H1 (cell line): ENCODE data around the gene MORF4L1. TPM values are rescaled to one million over a fixed set of nuclear protein-coding genes. Genes with fewer than 3 reads are reported as not detected.

Experiments used
- CTCF ChIA-PET: fragments of 300-600 bp; sonication (Branson Sonifier 250); formaldehyde crosslinking; loops from one replicate; lab custom pipeline; 2021; ENCODE audit not compliant: partially characterized antibody; lab: Charles Lee
- POLR2A ChIA-PET: fragments of 300-600 bp; sonication (Branson Sonifier 250); formaldehyde crosslinking; loops from one replicate; lab custom pipeline; 2021; ENCODE audit warnings: inconsistent platforms; ENCODE audit not compliant: partially characterized antibody; lab: Charles Lee
- DNase-seq, 2 experiments: peaks; one replicate each; pipeline versions ENCODE4 v3.0.0 to v3.0.0-alpha.2; 2010 to 2022; ENCODE audit warnings: low spot score in 2 of 2, low read depth in 1 of 2, mixed read lengths in 1 of 2
- FAIRE-seq: peaks from 2 replicates; lab custom pipeline; 2011; peaks lifted over from hg19 to GRCh38; lab: Jason Lieb, UNC
- H2AFZ ChIP-seq: 2 replicates; pipeline ENCODE4 v1.8.1; 2012; ENCODE audit warnings: low read length, inconsistent platforms
- H2AK5ac ChIP-seq: 2 replicates; pipeline ENCODE4 v1.6.1; 2013; ENCODE audit warnings: low read depth, low read length
- H2BK120ac ChIP-seq: replicated peaks from 2 replicates; pipeline ENCODE3; 2013; ENCODE audit warnings: low read depth, low read length, inconsistent platforms
- H2BK12ac ChIP-seq: 2 replicates; pipeline ENCODE4 v1.6.1; 2013; ENCODE audit warnings: low read depth, low read length
- H2BK15ac ChIP-seq: 2 replicates; pipeline ENCODE4 v1.6.1; 2013; ENCODE audit warnings: low read length
- H2BK20ac ChIP-seq: 2 replicates; pipeline ENCODE4 v1.6.1; 2013; ENCODE audit warnings: low read length
- H2BK5ac ChIP-seq: 2 replicates; pipeline ENCODE4 v1.6.1; 2013; ENCODE audit warnings: low read depth, low read length
- H3K14ac ChIP-seq: 2 replicates; pipeline ENCODE4 v1.6.1; 2013; ENCODE audit warnings: inconsistent platforms; ENCODE audit not compliant: insufficient read length
- H3K18ac ChIP-seq: 2 replicates; pipeline ENCODE4 v1.6.1; 2013; ENCODE audit warnings: low read length; ENCODE audit errors: extremely low read depth
- H3K23ac ChIP-seq: 2 replicates; pipeline ENCODE4 v1.6.1; 2013; ENCODE audit warnings: inconsistent platforms; ENCODE audit not compliant: insufficient read length
- H3K23me2 ChIP-seq: 2 replicates; pipeline ENCODE4 v1.6.1; 2013; ENCODE audit warnings: low read depth, low read length
- H3K27ac ChIP-seq: 2 replicates; pipeline ENCODE4 v1.6.1; 2011; ENCODE audit warnings: low read depth, low read length, inconsistent platforms
- H3K27me3 ChIP-seq, 4 experiments: replicated peaks in 1 of 4; 1 replicate in 1 of 4; 2 replicates in 3 of 4; pipeline versions ENCODE4 v1.6.1 to v1.8.1; 2011 to 2013; ENCODE audit warnings: low read length in 3 of 4, mild to moderate bottlenecking in 3 of 4, inconsistent platforms in 2 of 4, mixed read lengths in 2 of 4, moderate library complexity in 1 of 4; ENCODE audit not compliant: control insufficient read depth in 3 of 4, insufficient read depth in 3 of 4; ENCODE audit errors: extremely low read depth in 1 of 4
- H3K36me3 ChIP-seq, 4 experiments: 2 replicates each; pipeline versions ENCODE4 v1.6.1 to v1.8.1; 2011 to 2013; ENCODE audit warnings: mild to moderate bottlenecking in 4 of 4, low read length in 3 of 4, moderate library complexity in 2 of 4, control low read depth in 1 of 4, inconsistent platforms in 1 of 4; ENCODE audit not compliant: insufficient read depth in 4 of 4, control insufficient read depth in 2 of 4
- H3K4ac ChIP-seq: replicated peaks from 2 replicates; pipeline ENCODE3; 2013; ENCODE audit warnings: low read length, low read depth, mixed read lengths, inconsistent platforms; ENCODE audit not compliant: insufficient read length
- H3K4me1 ChIP-seq, 4 experiments: replicated peaks in 1 of 4; 1 replicate in 1 of 4; 2 replicates in 3 of 4; pipeline versions ENCODE4 v1.6.1 to v1.8.1; 2011 to 2013; ENCODE audit warnings: low read length in 3 of 4, inconsistent platforms in 2 of 4, mixed read lengths in 1 of 4; ENCODE audit not compliant: insufficient read depth in 4 of 4, control insufficient read depth in 3 of 4
- H3K4me2 ChIP-seq, 2 experiments: 2 replicates each; pipeline versions ENCODE4 v1.6.1 to v1.8.1; 2011 to 2013; ENCODE audit warnings: low read depth in 2 of 2, low read length in 2 of 2, control low read depth in 1 of 2, inconsistent platforms in 1 of 2, mild to moderate bottlenecking in 1 of 2; ENCODE audit not compliant: insufficient read depth in 1 of 2
- H3K4me3 ChIP-seq, 4 experiments: fragments of 200-600, 300-600 bp in 1 of 4; sonication (generic), shearing (Covaris generic), sonication (Bioruptor Twin) in 1 of 4; 2 replicates each; pipeline versions ENCODE4 v1.5.1 to v1.8.1; 2011 to 2016; ENCODE audit warnings: low read length in 4 of 4, low read depth in 3 of 4, control low read depth in 2 of 4, inconsistent platforms in 2 of 4, mild to moderate bottlenecking in 2 of 4, mixed read lengths in 1 of 4, moderate library complexity in 1 of 4; ENCODE audit not compliant: insufficient read depth in 2 of 4; ENCODE audit errors: extremely low read depth in 1 of 4
- H3K56ac ChIP-seq: replicated peaks from 2 replicates; pipeline ENCODE3; 2013; ENCODE audit warnings: low read depth, mild to moderate bottlenecking, mixed read lengths, low read length, inconsistent platforms; ENCODE audit not compliant: insufficient read length
- H3K79me1 ChIP-seq: 2 replicates; pipeline ENCODE4 v1.6.1; 2013; ENCODE audit warnings: low read depth, low read length, control low read depth
- H3K79me2 ChIP-seq, 2 experiments: 2 replicates each; pipeline versions ENCODE4 v1.6.1 to v1.8.1; 2012 to 2013; ENCODE audit warnings: low read length in 2 of 2, mild to moderate bottlenecking in 2 of 2, inconsistent platforms in 1 of 2; ENCODE audit not compliant: insufficient read depth in 2 of 2, control insufficient read depth in 1 of 2
- H3K9ac ChIP-seq, 4 experiments: replicated peaks in 1 of 4; 1 replicate in 1 of 4; 2 replicates in 3 of 4; pipeline versions ENCODE4 v1.6.1 to v1.8.1; 2011 to 2013; ENCODE audit warnings: low read depth in 3 of 4, low read length in 3 of 4, control low read depth in 2 of 4, mild to moderate bottlenecking in 2 of 4, moderate library complexity in 2 of 4, inconsistent platforms in 1 of 4; ENCODE audit errors: extremely low read depth in 1 of 4
- H3K9me3 ChIP-seq, 2 experiments: 2 replicates each; pipeline versions ENCODE4 v1.6.1 to v1.8.1; 2012 to 2013; ENCODE audit warnings: mild to moderate bottlenecking in 2 of 2, moderate library complexity in 2 of 2, control low read depth in 1 of 2, inconsistent platforms in 1 of 2, low read depth in 1 of 2, low read length in 1 of 2, mixed read lengths in 1 of 2; ENCODE audit not compliant: insufficient read depth in 2 of 2
- H4K20me1 ChIP-seq, 2 experiments: replicated peaks in 1 of 2; 2 replicates each; pipeline versions ENCODE3 to v1.8.1; 2011 to 2013; ENCODE audit warnings: inconsistent platforms in 2 of 2, low read length in 2 of 2, mild to moderate bottlenecking in 1 of 2; ENCODE audit not compliant: insufficient read depth in 2 of 2, control insufficient read depth in 1 of 2
- H4K5ac ChIP-seq: 2 replicates; pipeline ENCODE4 v1.6.1; 2013; ENCODE audit warnings: low read length, low read depth, mixed read lengths, inconsistent platforms; ENCODE audit not compliant: insufficient read length
- H4K8ac ChIP-seq: 2 replicates; pipeline ENCODE4 v1.8.0; 2013; ENCODE audit warnings: mild to moderate bottlenecking, moderate library complexity, low read length, inconsistent platforms; ENCODE audit not compliant: insufficient read depth; ENCODE audit errors: extremely low read depth
- H4K91ac ChIP-seq: replicated peaks from 2 replicates; pipeline ENCODE3; 2013; ENCODE audit warnings: low read length, mixed read lengths, inconsistent platforms; ENCODE audit not compliant: insufficient read length
- HDAC2 ChIP-seq, 2 experiments: fragments of 300-600 bp in 1 of 2; sonication (generic) in 1 of 2; IDR thresholded peaks; 2 replicates each; pipeline ENCODE4 v1.6.1; 2011 to 2012; ENCODE audit warnings: low read depth in 2 of 2, low read length in 2 of 2, mild to moderate bottlenecking in 2 of 2, moderate library complexity in 2 of 2, borderline replicate concordance in 1 of 2, inconsistent platforms in 1 of 2
- MAFK ChIP-seq: IDR thresholded peaks from 2 replicates; pipeline ENCODE4 v1.6.1; 2012; ENCODE audit warnings: low read depth, mild to moderate bottlenecking, improper control_type of control experiment, low read length
- MAX ChIP-seq: IDR thresholded peaks from 2 replicates; pipeline ENCODE4 v1.6.1; 2012; ENCODE audit warnings: inconsistent platforms
- NRF1 ChIP-seq: IDR thresholded peaks from 2 replicates; pipeline ENCODE4 v1.6.1; 2011; ENCODE audit warnings: mild to moderate bottlenecking, low read depth, low read length, improper control_type of control experiment
- PHF8 ChIP-seq: fragments of 200-600 bp; sonication (generic); conservative IDR thresholded peaks from 2 replicates; pipeline ENCODE4 v1.7.1; 2012; ENCODE audit warnings: low read depth, mild to moderate bottlenecking, inconsistent platforms, low read length, moderate library complexity
- SIRT6 ChIP-seq: IDR thresholded peaks from one replicate; pipeline ENCODE4 v1.7.1; 2012; ENCODE audit warnings: low read length, inconsistent platforms
- SP1 ChIP-seq: IDR thresholded peaks from 2 replicates; pipeline ENCODE4 v1.6.1; 2011; ENCODE audit warnings: low read depth, low read length
- SP4 ChIP-seq: IDR thresholded peaks from 2 replicates; pipeline ENCODE4 v1.6.1; 2012; ENCODE audit warnings: low read length, inconsistent platforms
- SRF ChIP-seq: IDR thresholded peaks from 2 replicates; pipeline ENCODE4 v1.6.1; 2011; ENCODE audit warnings: mild to moderate bottlenecking, low read depth, low read length, moderate library complexity
- WGBS, 2 experiments: shearing (Covaris generic) in 1 of 2; methylation state at CpG; one replicate each; pipeline versions ENCODE4 v1.1.6 to v1.1.7; 2013 to 2015; ENCODE audit warnings: low lambda C conversion rate in 2 of 2, mixed read lengths in 2 of 2, inconsistent platforms in 1 of 2, low coverage in 1 of 2, missing lambda C conversion rate in 1 of 2; ENCODE audit not compliant: insufficient replicate concordance in 2 of 2, insufficient coverage in 1 of 2, insufficient read length in 1 of 2; ENCODE audit errors: extremely low coverage in 1 of 2, missing lambda C conversion rate in 1 of 2; 5-methylcytosine and 5-hydroxymethylcytosine counted together
- polyA plus RNA-seq, 7 experiments: library from polyadenylated mRNA; depleted of rRNA in 3 of 7; stranded (reverse) in 5 of 7; unstranded in 2 of 7; fragments of >200 nt in 5 of 7; fragments of 200-250 nt in 2 of 7; gene quantifications; 1 replicate in 5 of 7; 2 replicates in 1 of 7; 4 replicates in 1 of 7; pipeline versions ENCODE4 v1.2.1 to v1.2.3, GENCODE V29; 2011 to 2013; ENCODE audit warnings: missing spikeins in 2 of 7, mixed read lengths in 2 of 7
- total RNA-seq: library from RNA; stranded (reverse); fragmentation: NEBNext Ultra II Directional; extraction: Animal tissue kit (Norgen Biotek cat#: 25700); gene quantifications from 2 replicates; pipeline ENCODE4 v1.2.1, GENCODE V29; 2021
- TF ChIP-seq, protein P1 (sequence below), 3 experiments: IDR thresholded peaks; 1 replicate in 2 of 3; 2 replicates in 1 of 3; pipeline versions ENCODE4 v1.5.1 to v1.6.1; 2011; ENCODE audit warnings: low read length in 3 of 3, mild to moderate bottlenecking in 3 of 3, inconsistent platforms in 2 of 3, low read depth in 1 of 3, moderate library complexity in 1 of 3; ENCODE audit not compliant: insufficient read depth in 1 of 3; ENCODE audit errors: control extremely low read depth in 1 of 3
- TF ChIP-seq, protein P2 (sequence below): IDR thresholded peaks from 2 replicates; pipeline ENCODE4 v1.6.1; 2011; ENCODE audit warnings: low read depth, mild to moderate bottlenecking, low read length; ENCODE audit not compliant: insufficient read depth

Gene MORF4L1
- total and polyA plus RNA-seq, 2 of the 8 experiments (the other 6 are each of a cell fraction or from before 2014, with no cell fraction given), result 260 to 533 TPM

DNA sequence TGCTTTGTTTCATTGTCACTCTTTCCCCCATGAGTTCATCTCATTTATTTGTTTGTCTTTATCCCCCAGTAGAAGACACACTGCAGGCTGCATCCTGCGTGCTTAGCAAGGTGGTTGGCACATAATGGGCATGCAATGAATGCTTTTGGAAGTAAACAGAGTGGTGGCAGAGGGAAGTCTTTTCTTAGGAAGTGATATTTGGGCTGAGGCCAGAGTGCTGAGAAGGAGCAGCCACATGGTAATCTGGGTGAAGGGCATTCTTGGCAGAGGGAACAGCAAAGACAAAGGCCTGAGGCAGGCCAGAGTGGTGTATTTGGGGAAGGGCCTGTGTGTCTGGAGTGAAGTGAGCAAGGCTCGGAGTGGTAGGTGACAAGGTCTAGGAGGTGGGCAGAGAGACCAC is 43.8 kb upstream of the MORF4L1 start:
- H3K56ac ChIP-seq, result no peak overlapping the region
- H3K27me3 ChIP-seq, result no peaks in the 10 kb centered on the region
- no peak overlapping the region for H3K14ac ChIP-seq
- POLR2A ChIA-PET, result no interaction called here
- H3K4me1 ChIP-seq, result no peaks in the 10 kb centered on the region
- no peak overlapping the region for H2BK20ac ChIP-seq
- no peak overlapping the region for H3K9ac ChIP-seq
- H4K8ac ChIP-seq, result no peak overlapping the region
- no peak overlapping the region for H3K4me2 ChIP-seq
- CTCF ChIA-PET, result interaction anchor here (0.6 to 2.7 kb wide), 2 partner anchors 17 to 340 kb away, joined by 3 to 10 read pairs; partner anchors contain the start of gene ADAMTS7
- H4K5ac ChIP-seq, result no peak overlapping the region
- H2AK5ac ChIP-seq, result no peak overlapping the region
- no peak overlapping the region for H4K91ac ChIP-seq
- H3K4me3 ChIP-seq, result no peak overlapping the region
- no peak overlapping the region for H2BK12ac ChIP-seq
- no peaks in the 10 kb centered on the region for H3K9me3 ChIP-seq
- H3K79me2 ChIP-seq, result no peaks in the 10 kb centered on the region
- H3K23me2 ChIP-seq, result no peaks in the 10 kb centered on the region
- FAIRE-seq (no peak), DNase-seq (no peak)
- no peak overlapping the region for H2BK5ac ChIP-seq
- H2BK15ac ChIP-seq, result no peak overlapping the region
- 77% methylated on average over 2 of the region's 2 CpGs; no CpG with 5 or more reads in 1 of the 2 experiments for WGBS, 2 experiments
- H2AFZ ChIP-seq, result no peak overlapping the region
- no peak overlapping the region for H3K27ac ChIP-seq
- H3K23ac ChIP-seq, result no peak overlapping the region
- H3K4ac ChIP-seq, result no peak overlapping the region
- no peaks in the 10 kb centered on the region for H3K36me3 ChIP-seq
- H3K18ac ChIP-seq, result no peak overlapping the region
- peaks cover 0 to 1% of the 10 kb centered on the region in 2 experiments for H4K20me1 ChIP-seq
- H3K79me1 ChIP-seq, result no peaks in the 10 kb centered on the region
- no peak overlapping the region for H2BK120ac ChIP-seq
- TF ChIP-seq PHF8, result no peak
- TF ChIP-seq MAX, result no peak
- TF ChIP-seq SP4, result no peak
- TF ChIP-seq NRF1, result no peak
- TF ChIP-seq, protein P1, sequence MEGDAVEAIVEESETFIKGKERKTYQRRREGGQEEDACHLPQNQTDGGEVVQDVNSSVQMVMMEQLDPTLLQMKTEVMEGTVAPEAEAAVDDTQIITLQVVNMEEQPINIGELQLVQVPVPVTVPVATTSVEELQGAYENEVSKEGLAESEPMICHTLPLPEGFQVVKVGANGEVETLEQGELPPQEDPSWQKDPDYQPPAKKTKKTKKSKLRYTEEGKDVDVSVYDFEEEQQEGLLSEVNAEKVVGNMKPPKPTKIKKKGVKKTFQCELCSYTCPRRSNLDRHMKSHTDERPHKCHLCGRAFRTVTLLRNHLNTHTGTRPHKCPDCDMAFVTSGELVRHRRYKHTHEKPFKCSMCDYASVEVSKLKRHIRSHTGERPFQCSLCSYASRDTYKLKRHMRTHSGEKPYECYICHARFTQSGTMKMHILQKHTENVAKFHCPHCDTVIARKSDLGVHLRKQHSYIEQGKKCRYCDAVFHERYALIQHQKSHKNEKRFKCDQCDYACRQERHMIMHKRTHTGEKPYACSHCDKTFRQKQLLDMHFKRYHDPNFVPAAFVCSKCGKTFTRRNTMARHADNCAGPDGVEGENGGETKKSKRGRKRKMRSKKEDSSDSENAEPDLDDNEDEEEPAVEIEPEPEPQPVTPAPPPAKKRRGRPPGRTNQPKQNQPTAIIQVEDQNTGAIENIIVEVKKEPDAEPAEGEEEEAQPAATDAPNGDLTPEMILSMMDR (IDR thresholded peaks at IDR 0.05; ENCODE audit: control extremely low read depth in 1 of 3, insufficient read depth in 1 of 3, low read depth in 1 of 3, low read length in 3 of 3), result no peak
- TF ChIP-seq, protein P2, sequence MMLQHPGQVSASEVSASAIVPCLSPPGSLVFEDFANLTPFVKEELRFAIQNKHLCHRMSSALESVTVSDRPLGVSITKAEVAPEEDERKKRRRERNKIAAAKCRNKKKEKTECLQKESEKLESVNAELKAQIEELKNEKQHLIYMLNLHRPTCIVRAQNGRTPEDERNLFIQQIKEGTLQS, result no peak
- TF ChIP-seq SIRT6, result no peak
- TF ChIP-seq SRF, result no peak
- TF ChIP-seq HDAC2 (IDR thresholded peaks at IDR 0.05; ENCODE audit: borderline replicate concordance in 1 of 2, low read depth in 2 of 2, low read length in 2 of 2), result no peak
- no peak for TF ChIP-seq SP1
- no peak for TF ChIP-seq MAFK
